ENCODE measurements around the gene CD33. TPM values are rescaled to one million over a fixed set of nuclear protein-coding genes. Genes with fewer than 3 reads are reported as not detected.

Gene CD33
- total RNA-seq, 1 donor from 2014 or later, result not detected

DNA sequence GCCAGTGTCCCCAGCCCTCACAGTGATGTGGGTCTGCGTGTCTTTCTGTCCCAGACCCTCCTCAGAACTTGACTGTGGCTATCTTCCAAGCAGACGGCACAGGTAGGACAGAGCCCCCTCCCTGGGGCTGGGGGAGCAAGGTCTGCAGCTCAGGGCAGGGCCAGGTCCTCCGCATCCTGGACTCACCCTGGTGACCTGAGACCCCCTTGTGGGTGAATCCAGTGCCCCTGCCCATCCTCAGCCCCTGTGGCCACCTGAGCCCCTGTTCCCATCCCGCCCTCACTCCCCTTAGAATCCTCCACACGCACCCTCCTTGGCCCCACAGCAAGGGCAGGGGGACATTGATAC, 39.0 kb upstream of the CD33 start:
- H3K36me3 ChIP-seq (ENCODE audit: control insufficient read depth, insufficient read depth, low read length), result no peaks in the 10 kb centered on the region
- H3K4me3 ChIP-seq (ENCODE audit: low read depth, low read length), result no peak overlapping the region
- FAIRE-seq, result no peak
- no peak for DNase-seq (ENCODE audit: low read depth)
- TF ChIP-seq CTCF (IDR thresholded peaks at IDR 0.05; ENCODE audit: insufficient read depth, low read length, severe bottlenecking), result no peak
- H3K27me3 ChIP-seq (ENCODE audit: control insufficient read depth, insufficient read depth, low read length), result no peaks in the 10 kb centered on the region

DNA sequence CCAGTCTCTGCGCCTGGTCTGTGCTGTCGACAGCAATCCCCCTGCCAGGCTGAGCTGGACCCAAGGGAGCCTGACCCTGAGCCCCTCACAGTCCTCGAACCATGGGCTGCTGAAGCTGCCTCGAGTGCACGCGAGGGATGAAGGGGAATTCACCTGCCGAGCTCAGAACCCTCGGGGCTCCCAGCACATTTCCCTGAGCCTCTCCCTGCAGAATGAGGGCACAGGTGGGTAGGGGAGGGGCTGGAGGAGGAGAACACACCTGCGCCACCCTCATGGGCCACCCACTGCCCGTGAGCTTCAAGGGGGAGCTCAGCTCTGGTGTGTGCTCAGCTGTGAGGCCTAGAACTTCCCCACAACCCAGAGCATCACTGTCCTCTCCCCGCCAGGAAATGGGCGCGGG, 38.6 kb upstream of the CD33 start:
- Histone ChIP-seq H3K27me3 (ENCODE audit: control insufficient read depth, insufficient read depth, low read length) (no peaks in the 10 kb centered on the region), H3K4me3 (ENCODE audit: low read depth, low read length) (no peak overlapping the region), H3K36me3 (ENCODE audit: control insufficient read depth, insufficient read depth, low read length) (no peaks in the 10 kb centered on the region)
- TF ChIP-seq CTCF (IDR thresholded peaks at IDR 0.05; ENCODE audit: insufficient read depth, low read length, severe bottlenecking), result no peak
- no peak for DNase-seq (ENCODE audit: low read depth)
- FAIRE-seq, result no peak

- TF ChIP-seq CTCF (IDR thresholded peaks at IDR 0.05; ENCODE audit: insufficient read depth, low read length, severe bottlenecking), result no peak
- H3K4me3 ChIP-seq (ENCODE audit: low read depth, low read length), result no peak overlapping the region
- no peaks in the 10 kb centered on the region for H3K27me3 ChIP-seq (ENCODE audit: control insufficient read depth, insufficient read depth, low read length)
- H3K36me3 ChIP-seq (ENCODE audit: control insufficient read depth, insufficient read depth, low read length), result no peaks in the 10 kb centered on the region
- FAIRE-seq, result no peak
- DNase-seq (ENCODE audit: low read depth), result no peak
Observed at GRCh38 chr19:51187395-51188226, 37.3 kb upstream of the CD33 start.

- no peak for TF ChIP-seq CTCF (IDR thresholded peaks at IDR 0.05; ENCODE audit: insufficient read depth, low read length, severe bottlenecking)
- DNase-seq (ENCODE audit: low read depth) (no peak), FAIRE-seq (no peak)
- Histone ChIP-seq H3K4me3 (ENCODE audit: low read depth, low read length) (no peak overlapping the region), H3K36me3 (ENCODE audit: control insufficient read depth, insufficient read depth, low read length) (no peaks in the 10 kb centered on the region), H3K27me3 (ENCODE audit: control insufficient read depth, insufficient read depth, low read length) (no peaks in the 10 kb centered on the region)
Observed at GRCh38 chr19:51188227-51188559, 36.7 kb upstream of the CD33 start.

- Histone ChIP-seq H3K27me3 (ENCODE audit: control insufficient read depth, insufficient read depth, low read length) (no peaks in the 10 kb centered on the region), H3K36me3 (ENCODE audit: control insufficient read depth, insufficient read depth, low read length) (no peaks in the 10 kb centered on the region), H3K4me3 (ENCODE audit: low read depth, low read length) (no peak overlapping the region)
- DNase-seq (ENCODE audit: low read depth), result no peak
- FAIRE-seq, result no peak
- no peak for TF ChIP-seq CTCF (IDR thresholded peaks at IDR 0.05; ENCODE audit: insufficient read depth, low read length, severe bottlenecking)
Observed at GRCh38 chr19:51192689-51193088, 32.2 kb upstream of the CD33 start.
